Epithelial cell of esophagus (primary cell): ENCODE measurements around the gene HEATR9.

Source experiments
- DNase-seq: peaks from one replicate; pipeline ENCODE4 v3.0.0; 2010; ENCODE audit warnings: low read depth
- H3K4me3 ChIP-seq: 2 replicates; pipeline ENCODE4 v1.5.1; 2011; ENCODE audit warnings: mild to moderate bottlenecking, low read length, control low read depth
- CTCF ChIP-seq: IDR thresholded peaks from 2 replicates; pipeline ENCODE4 v1.5.1; 2011; ENCODE audit warnings: low read depth, mild to moderate bottlenecking, low read length, control low read depth, inconsistent platforms; ENCODE audit not compliant: insufficient read depth; ENCODE audit errors: missing control alignments

HEATR9 gene

GRCh38 chr17:35825206-35825605 lies 43.5 kb downstream of the HEATR9 start:
- DNase-seq = no peak
- no peak for TF ChIP-seq CTCF
- no peak overlapping the region for H3K4me3 ChIP-seq

- TF ChIP-seq CTCF = no peak
- DNase-seq = no peak
- H3K4me3 ChIP-seq = no peak overlapping the region
Measured at GRCh38 chr17:35821308-35821707, 47.4 kb downstream of the HEATR9 start.

DNA sequence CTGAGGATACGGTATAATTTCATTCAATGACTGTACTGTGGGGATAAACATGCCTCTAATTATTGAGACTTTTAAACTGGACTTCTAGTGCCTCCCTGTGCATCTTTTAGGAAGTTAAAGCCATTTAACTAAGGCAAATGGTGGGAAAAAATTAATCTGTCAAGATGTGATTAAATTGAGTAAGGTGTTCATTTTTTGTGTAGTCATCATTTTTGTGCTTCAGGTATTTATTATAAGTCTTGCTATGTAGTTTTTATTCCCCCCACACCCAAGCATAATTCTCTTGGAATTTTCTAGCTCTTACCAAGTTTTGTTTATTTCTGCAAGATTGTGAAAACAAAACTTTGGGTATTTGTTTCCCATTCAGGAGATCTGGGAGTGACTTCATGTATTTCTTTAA lies 49.2 kb downstream of the HEATR9 start:
- no peak overlapping the region for H3K4me3 ChIP-seq
- DNase-seq = no peak
- TF ChIP-seq CTCF = no peak

GRCh38 chr17:35817196-35817595 lies 51.5 kb downstream of the HEATR9 start:
- DNase-seq = no peak
- TF ChIP-seq CTCF = no peak
- H3K4me3 ChIP-seq = no peak overlapping the region

DNA sequence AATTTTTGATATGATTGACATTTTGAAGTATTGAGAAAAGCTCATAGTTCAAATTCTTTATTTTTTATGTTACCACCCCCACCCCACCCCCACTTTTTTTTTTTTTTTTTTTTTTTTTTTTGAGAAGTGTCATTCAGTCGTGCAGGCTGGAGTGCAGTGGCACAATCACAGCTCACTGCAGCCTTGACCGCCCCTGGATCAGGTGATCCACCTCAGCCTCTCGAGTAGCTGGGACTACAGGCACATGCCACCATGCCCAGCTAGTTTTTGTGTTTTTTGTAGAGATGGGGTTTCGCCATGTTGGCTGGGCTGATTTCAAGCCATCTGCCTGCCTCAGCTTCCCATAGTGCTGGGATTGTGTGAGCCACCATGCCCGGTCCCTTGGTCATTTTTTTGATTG lies 52.0 kb downstream of the HEATR9 start:
- H3K4me3 ChIP-seq = no peak overlapping the region
- TF ChIP-seq CTCF = no peak
- no peak for DNase-seq

- H3K4me3 ChIP-seq = no peak overlapping the region
- DNase-seq = no peak
- no peak for TF ChIP-seq CTCF
Measured at GRCh38 chr17:35812456-35812855, 56.2 kb downstream of the HEATR9 start.

GRCh38 chr17:35811759-35812158 lies 56.9 kb downstream of the HEATR9 start:
- H3K4me3 ChIP-seq = no peak overlapping the region
- no peak for TF ChIP-seq CTCF
- no peak for DNase-seq
